Measurements from ENCODE around the gene SIN3A. TPM values are rescaled to one million over a fixed set of nuclear protein-coding genes. Genes with fewer than 3 reads are reported as not detected.

SIN3A gene
- total and polyA plus RNA-seq, 2 of the 4 experiments (the other 2 are of a cell fraction): 21.2 to 31.5 TPM

DNA sequence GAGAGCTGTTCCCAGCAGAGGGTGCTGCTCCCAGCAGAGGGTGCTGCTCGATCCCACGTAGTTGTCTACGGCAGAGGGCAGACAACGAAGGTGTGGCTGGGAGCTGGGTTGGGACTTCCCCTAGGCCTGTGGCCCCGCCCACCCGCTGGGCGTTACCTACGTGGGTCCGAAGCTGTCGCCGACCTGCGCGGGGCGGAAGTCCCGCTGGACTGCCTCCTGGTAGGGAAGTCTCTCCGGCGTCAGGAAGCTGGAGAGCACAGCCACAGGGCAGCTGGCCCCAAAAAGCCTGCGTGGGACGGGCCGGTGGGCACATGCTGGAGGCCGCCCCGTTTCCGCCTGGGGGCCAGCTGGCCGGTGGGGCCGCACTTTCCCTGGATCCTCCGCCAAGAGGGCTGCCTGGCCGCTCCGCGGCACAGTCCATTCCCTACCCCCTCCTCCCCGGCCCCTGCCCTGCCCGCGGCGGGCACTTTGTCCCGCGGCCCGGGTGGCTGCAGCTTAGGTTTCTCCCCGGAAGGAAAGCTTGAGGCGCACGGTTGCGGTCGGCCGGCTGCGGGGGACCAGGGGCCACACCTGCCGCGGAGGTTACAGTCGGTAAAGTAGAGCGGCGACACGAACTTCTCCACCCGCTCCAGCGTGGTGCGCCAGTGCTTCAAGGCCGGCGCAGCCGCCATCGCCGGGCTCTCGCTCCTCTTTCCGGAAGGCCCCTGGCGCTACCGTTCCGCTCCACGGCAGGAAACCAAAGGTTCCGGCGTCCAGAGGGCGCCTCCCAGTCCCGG, 83.4 kb downstream of the SIN3A start, which contains the start of gene MAN2C1 (continued):
- TF ChIP-seq, protein P1, sequence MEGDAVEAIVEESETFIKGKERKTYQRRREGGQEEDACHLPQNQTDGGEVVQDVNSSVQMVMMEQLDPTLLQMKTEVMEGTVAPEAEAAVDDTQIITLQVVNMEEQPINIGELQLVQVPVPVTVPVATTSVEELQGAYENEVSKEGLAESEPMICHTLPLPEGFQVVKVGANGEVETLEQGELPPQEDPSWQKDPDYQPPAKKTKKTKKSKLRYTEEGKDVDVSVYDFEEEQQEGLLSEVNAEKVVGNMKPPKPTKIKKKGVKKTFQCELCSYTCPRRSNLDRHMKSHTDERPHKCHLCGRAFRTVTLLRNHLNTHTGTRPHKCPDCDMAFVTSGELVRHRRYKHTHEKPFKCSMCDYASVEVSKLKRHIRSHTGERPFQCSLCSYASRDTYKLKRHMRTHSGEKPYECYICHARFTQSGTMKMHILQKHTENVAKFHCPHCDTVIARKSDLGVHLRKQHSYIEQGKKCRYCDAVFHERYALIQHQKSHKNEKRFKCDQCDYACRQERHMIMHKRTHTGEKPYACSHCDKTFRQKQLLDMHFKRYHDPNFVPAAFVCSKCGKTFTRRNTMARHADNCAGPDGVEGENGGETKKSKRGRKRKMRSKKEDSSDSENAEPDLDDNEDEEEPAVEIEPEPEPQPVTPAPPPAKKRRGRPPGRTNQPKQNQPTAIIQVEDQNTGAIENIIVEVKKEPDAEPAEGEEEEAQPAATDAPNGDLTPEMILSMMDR (conservative IDR thresholded peaks at IDR 0.05; ENCODE audit: low read depth, low read length): peak; percentile 78
- TF ChIP-seq MXI1 (IDR thresholded peaks at IDR 0.05; ENCODE audit: borderline replicate concordance, low read depth, low read length): peak; percentile 47
- peak; percentile 67; the same call in 1 of the 2 replicates for TF ChIP-seq MAZ (IDR thresholded peaks at IDR 0.05; ENCODE audit: borderline replicate concordance, low read depth, low read length)
- TF ChIP-seq FOS (IDR thresholded peaks at IDR 0.05; ENCODE audit: low read depth, low read length): no peak; the same call in 1 of the 2 replicates

Measured in IMR-90 (cell line).